HEK293T (cell line): ENCODE results near the gene SEC14L1.

Experiments
- ARNT ChIP-seq: fragments of 450-650 bp; IDR thresholded peaks from 2 replicates; pipeline ENCODE4 v1.6.1; 2017; ENCODE audit warnings: mild to moderate bottlenecking
- ELF4 ChIP-seq: fragments of 450-650 bp; IDR thresholded peaks from 2 replicates; pipeline ENCODE4 v1.6.1; 2017; ENCODE audit warnings: antibody characterized with exemption
- FOXK2 ChIP-seq: fragments of 450-650 bp; IDR thresholded peaks from 2 replicates; pipeline ENCODE4 v1.6.1; 2016; ENCODE audit warnings: mild to moderate bottlenecking
- SP1 ChIP-seq: fragments of 450-650 bp; IDR thresholded peaks from 2 replicates; pipeline ENCODE4 v1.6.1; 2017
- SUZ12 ChIP-seq: fragments of 450-650 bp; IDR thresholded peaks from 2 replicates; pipeline ENCODE4 v1.6.1; 2016; ENCODE audit warnings: mild to moderate bottlenecking
- TARDBP ChIP-seq: fragments of 450-650 bp; IDR thresholded peaks from 2 replicates; pipeline ENCODE4 v1.6.1; 2016

DNA sequence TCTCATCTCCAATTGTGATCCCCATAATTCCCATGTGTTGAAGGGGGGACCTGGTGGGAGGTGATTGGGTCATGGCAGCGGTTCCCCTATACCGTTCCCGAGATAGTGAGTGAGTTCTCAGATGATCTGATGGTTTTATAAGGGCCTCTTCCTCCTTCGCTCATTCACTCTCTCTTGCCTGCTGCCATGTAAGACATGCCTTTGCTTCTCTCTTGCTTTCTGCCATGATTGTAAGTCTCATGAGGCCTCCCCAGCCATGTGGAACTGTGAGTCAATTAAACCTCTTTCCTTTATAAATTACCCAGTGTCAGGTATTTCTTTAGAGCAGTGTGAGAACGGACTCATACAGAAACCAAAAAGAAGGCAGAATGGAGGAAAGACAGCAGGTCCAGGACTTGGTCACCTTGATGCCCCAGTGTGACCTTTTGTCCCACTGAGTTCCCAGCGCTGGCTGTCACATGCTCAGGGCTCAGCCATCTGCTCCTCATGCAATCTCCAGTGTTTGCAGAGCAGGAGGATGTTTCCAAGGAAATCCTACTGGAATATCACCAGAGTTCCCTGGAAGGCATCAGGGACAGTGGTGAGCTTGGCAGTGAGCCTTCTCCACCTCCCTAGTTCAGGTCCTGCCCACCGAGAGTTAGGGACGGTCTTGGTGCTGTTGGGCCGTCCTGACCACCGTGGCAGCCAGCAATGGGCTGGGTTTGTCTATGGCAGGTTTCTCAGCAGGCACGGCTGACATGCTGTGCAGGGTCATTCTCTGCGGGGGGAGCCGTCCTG lies 96.7 kb downstream of the SEC14L1 start:
- TF ChIP-seq ARNT (no peak), FOXK2 (no peak), ELF4 (no peak), SP1 (no peak), TARDBP (no peak), SUZ12 (no peak)
